Non-pigmented ciliary epithelial cell (primary cell): ENCODE data around the gene TMEM141.

ENCODE experiments used
- DNase-seq: peaks from one replicate; pipeline ENCODE4 v3.0.0-alpha.2; 2010; ENCODE audit warnings: low read depth

TMEM141 gene

GRCh38 chr9:136814725-136815421, 23.7 kb downstream of the TMEM141 start:
- no peak for DNase-seq

- no peak for DNase-seq
These were observed 24.3 kb downstream of the TMEM141 start for GRCh38 chr9:136815422-136815782.

- DNase-seq, result no peak
These were observed 30.1 kb downstream of the TMEM141 start for GRCh38 chr9:136820971-136821825.

GRCh38 chr9:136821826-136822544, 30.8 kb downstream of the TMEM141 start:
- no peak for DNase-seq

- no peak for DNase-seq
These were observed 32.2 kb downstream of the TMEM141 start for GRCh38 chr9:136823136-136824046.

- no peak for DNase-seq
These were observed 33.5 kb downstream of the TMEM141 start for GRCh38 chr9:136824496-136825225.

GRCh38 chr9:136825295-136826187, 34.4 kb downstream of the TMEM141 start:
- no peak for DNase-seq

GRCh38 chr9:136826188-136826541, 35.0 kb downstream of the TMEM141 start:
- no peak for DNase-seq

GRCh38 chr9:136826703-136827582, 35.8 kb downstream of the TMEM141 start:
- no peak for DNase-seq

- no peak for DNase-seq
These were observed 36.8 kb downstream of the TMEM141 start for GRCh38 chr9:136827794-136828473.

GRCh38 chr9:136828474-136829140, 37.5 kb downstream of the TMEM141 start:
- DNase-seq, result no peak

- no peak for DNase-seq
These were observed 38.3 kb downstream of the TMEM141 start for GRCh38 chr9:136829412-136829811.

GRCh38 chr9:136829981-136830885, 39.1 kb downstream of the TMEM141 start:
- DNase-seq, result no peak

GRCh38 chr9:136831002-136831719, 40.0 kb downstream of the TMEM141 start:
- no peak for DNase-seq

GRCh38 chr9:136831720-136832104, 40.6 kb downstream of the TMEM141 start:
- DNase-seq, result no peak

GRCh38 chr9:136832581-136832980, 41.4 kb downstream of the TMEM141 start:
- no peak for DNase-seq
